Heart right ventricle (tissue), 16 donors: ENCODE results near the gene COX8C. TPM values are rescaled to one million over a fixed set of nuclear protein-coding genes. Genes with fewer than 3 reads are reported as not detected.

Experiments used
- ATAC-seq, 8 donors: fragments of 200-7000 bp; cut with Tn5 transposase; one replicate each; pipeline ENCODE4 v1.9.1; 2020; ENCODE audit warnings: mild to moderate bottlenecking in 8 of 8, moderate library complexity in 8 of 8, moderate number of reproducible peaks in 1 of 8
- DNase-seq, 2 donors: peaks; one replicate each; pipeline ENCODE4 v3.0.0-alpha.2; 2020
- H3K27ac ChIP-seq, 10 donors: fragments of 200-600 bp; sonication (generic) in 2 of 10; one replicate each; pipeline versions ENCODE4 v1.5.0 to v1.8.0; 2020 to 2022; ENCODE audit warnings: mild to moderate bottlenecking in 3 of 10
- H3K27me3 ChIP-seq, 7 donors: fragments of 200-600 bp; one replicate each; pipeline ENCODE4 v1.8.0; 2021 to 2022; ENCODE audit warnings: mild to moderate bottlenecking in 2 of 7
- H3K36me3 ChIP-seq, 9 donors: fragments of 200-600 bp; sonication (generic) in 1 of 9; one replicate each; pipeline versions ENCODE4 v1.5.0 to v1.8.0; 2020 to 2022; ENCODE audit warnings: mild to moderate bottlenecking in 2 of 9
- H3K4me1 ChIP-seq, 9 donors: fragments of 200-600 bp; sonication (generic) in 1 of 9; one replicate each; pipeline versions ENCODE4 v1.5.0 to v1.8.0; 2020 to 2022; ENCODE audit warnings: mild to moderate bottlenecking in 4 of 9
- H3K4me3 ChIP-seq, 10 donors: fragments of 200-600 bp; sonication (generic) in 2 of 10; one replicate each; pipeline versions ENCODE4 v1.5.0 to v1.8.0; 2020 to 2022; ENCODE audit warnings: mild to moderate bottlenecking in 7 of 10, moderate library complexity in 2 of 10
- H3K9me3 ChIP-seq, 11 donors: fragments of 200-600 bp in 10 of 11; sonication (generic) in 2 of 11; one replicate each; pipeline versions ENCODE4 v1.5.0 to v1.8.0; 2013 to 2022; ENCODE audit warnings: mild to moderate bottlenecking in 2 of 11, control low read depth in 1 of 11, moderate library complexity in 1 of 11
- WGBS, 2 donors: extraction: QIAGEN DNeasy Blood & Tissue Kit; methylation state at CpG; one replicate each; pipeline ENCODE4 v1.1.7; 2013; ENCODE audit warnings: inconsistent platforms in 1 of 2; 5-methylcytosine and 5-hydroxymethylcytosine counted together
- intact Hi-C, 10 donors: fragments of 100-400 bp; cut with DNase I; formaldehyde crosslinking; loops; one replicate each; pipeline versions ENCODE4 v1.11.1 to v1.14.2; 2022
- polyA plus RNA-seq, 2 donors: library from polyadenylated mRNA; stranded (reverse); fragments of 200-250 nt; gene quantifications; one replicate each; pipeline ENCODE4 v1.2.3, GENCODE V29; 2013
- total RNA-seq, 10 donors: library from RNA; stranded (reverse); fragmentation: NEBNext Ultra II Directional in 3 of 10; extraction: Animal tissue kit (Norgen Biotek cat#: 25700) in 3 of 10; gene quantifications; one replicate each; pipeline versions ENCODE4 v1.2.1 to v1.2.4, GENCODE V29; 2021 to 2023
- TF ChIP-seq, protein P1 (sequence below), 9 donors: fragments of 200-600 bp; sonication (generic) in 2 of 9; IDR thresholded peaks; one replicate each; pipeline versions ENCODE4 v1.5.0 to v1.8.0; 2021 to 2022; ENCODE audit warnings: antibody characterized with exemption in 9 of 9, mild to moderate bottlenecking in 5 of 9, moderate library complexity in 1 of 9
- donor health status: Arrhythmogenic right ventricular cardiomyopathy.
- donor health status: ischemic (EF 13 %, LVEDD 7.1; RV severe dilation, severe dysfunction).
- donor health status: healthy with polysubstance abuse.
- donor health status: DM: no; HTN: yes; CAD: no.
- donor health status: DM: no; HTN: no; CAD: no.
- donor health status: ischemic (EF 25% LVEDD 6.9; RV normal size, moderate dysfunction).
- donor health status: ischemic (EF 25% LVEDD 5.7; RV mildly dilated, moderate dysfunction).
- donor health status: healthy.
- donor health status: DM: yes; HTN: yes; CAD: no.
- donor health status: Ischemic cardiomyopathy.
- donor health status: ischemic (EF 35%, LVEDD 5.7; RV mildly dilated, moderate dysfunction).
- donor health status: nonischemic (EF 11% LVEDD 7.7; RV severe dilation, severe dysfunction).
- donor health status: DM: yes; HTN: yes; CAD: no.
- donor health status: PGD.
- donor health status: ischemic (EF 29% LVEDD 5.4; RV normal size, mild dysfunction).
- donor health status: nonischemic (EF 23%, LVEDD 6.1; RV moderate dilation, normal function).

Gene COX8C
- total and polyA plus RNA-seq, 12 donors = 0.61 to 1.3 (median 0.72) TPM; not detected in 7

DNA sequence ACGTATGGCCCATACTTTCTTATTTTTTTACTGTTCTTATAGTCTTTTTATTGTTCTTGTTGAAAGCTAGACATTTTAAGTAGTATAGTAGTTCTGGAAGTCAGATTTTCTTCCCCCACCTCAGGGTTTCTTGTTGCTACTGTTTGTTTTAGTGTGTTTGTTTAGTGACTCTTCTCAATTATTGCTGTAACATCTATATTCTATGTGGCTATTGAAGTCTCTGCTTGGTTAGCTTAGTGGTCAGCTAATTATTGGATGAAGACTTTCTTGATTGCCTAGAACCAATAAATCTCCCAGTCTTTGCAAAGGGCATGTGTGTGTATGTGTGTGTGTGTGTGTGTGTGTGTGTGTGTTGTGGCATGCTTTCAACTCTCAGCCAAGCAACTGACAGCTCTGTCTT, 49.5 kb downstream of the COX8C start:
- intact Hi-C loops = no loop called here
- Histone ChIP-seq H3K9me3 (peaks cover 0 to 17% (median 6%) of the 10 kb centered on the region in 11 donors), H3K27ac (no peak overlapping the region), H3K4me1 (no peaks in the 10 kb centered on the region), H3K4me3 (no peak overlapping the region), H3K27me3 (peaks cover 0 to 4% (median 0%) of the 10 kb centered on the region in 7 donors), H3K36me3 (no peaks in the 10 kb centered on the region)
- no peak for DNase-seq
- TF ChIP-seq, protein P1, sequence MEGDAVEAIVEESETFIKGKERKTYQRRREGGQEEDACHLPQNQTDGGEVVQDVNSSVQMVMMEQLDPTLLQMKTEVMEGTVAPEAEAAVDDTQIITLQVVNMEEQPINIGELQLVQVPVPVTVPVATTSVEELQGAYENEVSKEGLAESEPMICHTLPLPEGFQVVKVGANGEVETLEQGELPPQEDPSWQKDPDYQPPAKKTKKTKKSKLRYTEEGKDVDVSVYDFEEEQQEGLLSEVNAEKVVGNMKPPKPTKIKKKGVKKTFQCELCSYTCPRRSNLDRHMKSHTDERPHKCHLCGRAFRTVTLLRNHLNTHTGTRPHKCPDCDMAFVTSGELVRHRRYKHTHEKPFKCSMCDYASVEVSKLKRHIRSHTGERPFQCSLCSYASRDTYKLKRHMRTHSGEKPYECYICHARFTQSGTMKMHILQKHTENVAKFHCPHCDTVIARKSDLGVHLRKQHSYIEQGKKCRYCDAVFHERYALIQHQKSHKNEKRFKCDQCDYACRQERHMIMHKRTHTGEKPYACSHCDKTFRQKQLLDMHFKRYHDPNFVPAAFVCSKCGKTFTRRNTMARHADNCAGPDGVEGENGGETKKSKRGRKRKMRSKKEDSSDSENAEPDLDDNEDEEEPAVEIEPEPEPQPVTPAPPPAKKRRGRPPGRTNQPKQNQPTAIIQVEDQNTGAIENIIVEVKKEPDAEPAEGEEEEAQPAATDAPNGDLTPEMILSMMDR (IDR thresholded peaks at IDR 0.05) = no peak
- ATAC-seq = no peak
- WGBS, 2 donors = 90 to 92% methylated on average over 1 of the region's 1 CpG

Other genes starting within 250 kb of the COX8C start
- 100 to 1,000 TPM in 3 of 10 donors, 10 to 100 TPM in 7; 67.5 to 152 (median 92.7) TPM for gene ITPK1, start 231.3 kb upstream of the COX8C start, total RNA-seq
- gene ITPK1, start 231.3 kb upstream of the COX8C start, polyA plus RNA-seq = 100 to 1,000 TPM in 1 of 2 donors, 10 to 100 TPM in 1; 47.1 to 108 TPM
- gene MOAP1, start 162.3 kb upstream of the COX8C start, total RNA-seq = 10 to 100 TPM; 47.7 to 96.1 (median 81.5) TPM
- 10 to 100 TPM; 14.6 to 28.9 TPM for gene MOAP1, start 162.3 kb upstream of the COX8C start, polyA plus RNA-seq
- 10 to 100 TPM; 22.3 to 29.7 (median 25.7) TPM for gene LYSET, start 161.9 kb upstream of the COX8C start, total RNA-seq
- 10 to 100 TPM; 19.5 to 22.5 TPM for gene LYSET, start 161.9 kb upstream of the COX8C start, polyA plus RNA-seq
- 10 to 100 TPM in 8 of 10 donors, 1 to 10 TPM in 2; 9.9 to 20.1 (median 14.3) TPM for gene GON7, start 140.1 kb upstream of the COX8C start, total RNA-seq
- gene GON7, start 140.1 kb upstream of the COX8C start, polyA plus RNA-seq = 10 to 100 TPM; 17.9 to 20.0 TPM
- 10 to 100 TPM; 17.7 to 28.3 (median 21.1) TPM for gene UBR7, start 139.9 kb upstream of the COX8C start, total RNA-seq
- 10 to 100 TPM in 1 of 2 donors, 1 to 10 TPM in 1; 7.8 to 25.9 TPM for gene UBR7, start 139.9 kb upstream of the COX8C start, polyA plus RNA-seq
- 10 to 100 TPM; 12.7 to 33.6 (median 23.7) TPM for gene BTBD7, start 14.1 kb upstream of the COX8C start, total RNA-seq
- gene BTBD7, start 14.1 kb upstream of the COX8C start, polyA plus RNA-seq = 1 to 10 TPM; 3.6 to 9.1 TPM
- under 1 TPM; 0.32 to 0.89 (median 0.45) TPM for gene UNC79, start 83.8 kb downstream of the COX8C start, total RNA-seq
- under 1 TPM; 0.01 to 0.07 TPM for gene UNC79, start 83.8 kb downstream of the COX8C start, polyA plus RNA-seq